ENCODE measurements around the gene NIPBL. TPM values are rescaled to one million over a fixed set of nuclear protein-coding genes. Genes with fewer than 3 reads are reported as not detected.
A peak's percentile ranks its signal among the peaks of the same experiment; 100 is the strongest.

Gene NIPBL
- total RNA-seq, 1 donor from 2014 or later, result 39.2 TPM

DNA sequence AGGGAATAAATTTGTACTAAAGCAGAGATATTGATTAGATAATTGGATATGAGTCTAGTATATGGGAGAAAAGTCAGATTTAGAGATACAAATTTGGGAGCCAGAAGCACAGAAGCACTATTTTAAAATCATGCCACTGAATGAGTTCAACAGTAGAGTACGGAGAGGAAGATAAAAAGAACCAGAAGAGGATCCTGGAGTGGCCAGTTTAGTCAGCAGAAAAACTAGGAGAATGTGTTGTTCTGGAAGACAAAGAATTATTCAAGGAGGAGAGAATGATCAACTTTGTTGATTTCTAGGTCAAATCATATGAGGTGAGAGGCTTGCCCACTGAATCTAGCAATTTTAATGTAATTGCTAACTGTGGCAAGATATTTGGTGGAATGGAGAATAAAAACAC, 67.0 kb downstream of the NIPBL start:
- no peak overlapping the region for H3K27ac ChIP-seq (replicated peaks)
- DNase-seq, result no peak
- H3K4me3 ChIP-seq, result no peak overlapping the region
- TF ChIP-seq, protein P1, sequence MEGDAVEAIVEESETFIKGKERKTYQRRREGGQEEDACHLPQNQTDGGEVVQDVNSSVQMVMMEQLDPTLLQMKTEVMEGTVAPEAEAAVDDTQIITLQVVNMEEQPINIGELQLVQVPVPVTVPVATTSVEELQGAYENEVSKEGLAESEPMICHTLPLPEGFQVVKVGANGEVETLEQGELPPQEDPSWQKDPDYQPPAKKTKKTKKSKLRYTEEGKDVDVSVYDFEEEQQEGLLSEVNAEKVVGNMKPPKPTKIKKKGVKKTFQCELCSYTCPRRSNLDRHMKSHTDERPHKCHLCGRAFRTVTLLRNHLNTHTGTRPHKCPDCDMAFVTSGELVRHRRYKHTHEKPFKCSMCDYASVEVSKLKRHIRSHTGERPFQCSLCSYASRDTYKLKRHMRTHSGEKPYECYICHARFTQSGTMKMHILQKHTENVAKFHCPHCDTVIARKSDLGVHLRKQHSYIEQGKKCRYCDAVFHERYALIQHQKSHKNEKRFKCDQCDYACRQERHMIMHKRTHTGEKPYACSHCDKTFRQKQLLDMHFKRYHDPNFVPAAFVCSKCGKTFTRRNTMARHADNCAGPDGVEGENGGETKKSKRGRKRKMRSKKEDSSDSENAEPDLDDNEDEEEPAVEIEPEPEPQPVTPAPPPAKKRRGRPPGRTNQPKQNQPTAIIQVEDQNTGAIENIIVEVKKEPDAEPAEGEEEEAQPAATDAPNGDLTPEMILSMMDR (IDR thresholded peaks at IDR 0.05; ENCODE audit: borderline replicate concordance), result no peak
- intact Hi-C loops (cut with micrococcal nuclease), result loop anchor here (5.0 kb wide), 1 partner anchor 66 kb away; the partner anchor contains the start of gene NIPBL
- H3K27me3 ChIP-seq (ENCODE audit: low read depth), result no peaks in the 10 kb centered on the region
- no peaks in the 10 kb centered on the region for H3K9me3 ChIP-seq (replicated peaks)
- peaks cover 78% of the 10 kb centered on the region for H3K4me1 ChIP-seq
- no peaks in the 10 kb centered on the region for H3K36me3 ChIP-seq

DNA sequence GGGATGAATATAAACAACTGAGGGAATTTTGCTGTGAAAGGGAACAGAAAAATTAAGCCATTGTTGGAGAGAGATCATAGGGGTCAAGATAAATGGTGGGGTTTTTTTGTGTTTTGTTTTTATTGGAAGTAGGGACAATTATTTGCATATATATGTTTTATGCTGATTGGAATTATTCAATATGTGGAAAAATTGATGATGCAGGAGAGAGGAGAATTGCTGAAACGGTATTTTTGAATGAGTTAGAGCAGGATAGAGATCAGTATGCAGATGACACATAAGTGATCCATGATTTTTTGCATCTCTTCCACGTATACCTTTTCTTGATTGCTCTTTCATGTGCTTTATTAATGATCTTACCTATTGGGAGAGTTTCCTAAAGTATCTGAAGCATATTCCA, 67.5 kb downstream of the NIPBL start:
- no peak overlapping the region for H3K27ac ChIP-seq (replicated peaks)
- no peak for DNase-seq
- no peaks in the 10 kb centered on the region for H3K9me3 ChIP-seq (replicated peaks)
- TF ChIP-seq, protein P1 (IDR thresholded peaks at IDR 0.05; ENCODE audit: borderline replicate concordance), result no peak
- H3K4me3 ChIP-seq, result no peak overlapping the region
- H3K36me3 ChIP-seq, result no peaks in the 10 kb centered on the region
- no peaks in the 10 kb centered on the region for H3K27me3 ChIP-seq (ENCODE audit: low read depth)
- peaks cover 81% of the 10 kb centered on the region for H3K4me1 ChIP-seq
- intact Hi-C loops (cut with micrococcal nuclease), result loop anchor here (5.0 kb wide), 1 partner anchor 67 kb away; the partner anchor contains the start of gene NIPBL

DNA sequence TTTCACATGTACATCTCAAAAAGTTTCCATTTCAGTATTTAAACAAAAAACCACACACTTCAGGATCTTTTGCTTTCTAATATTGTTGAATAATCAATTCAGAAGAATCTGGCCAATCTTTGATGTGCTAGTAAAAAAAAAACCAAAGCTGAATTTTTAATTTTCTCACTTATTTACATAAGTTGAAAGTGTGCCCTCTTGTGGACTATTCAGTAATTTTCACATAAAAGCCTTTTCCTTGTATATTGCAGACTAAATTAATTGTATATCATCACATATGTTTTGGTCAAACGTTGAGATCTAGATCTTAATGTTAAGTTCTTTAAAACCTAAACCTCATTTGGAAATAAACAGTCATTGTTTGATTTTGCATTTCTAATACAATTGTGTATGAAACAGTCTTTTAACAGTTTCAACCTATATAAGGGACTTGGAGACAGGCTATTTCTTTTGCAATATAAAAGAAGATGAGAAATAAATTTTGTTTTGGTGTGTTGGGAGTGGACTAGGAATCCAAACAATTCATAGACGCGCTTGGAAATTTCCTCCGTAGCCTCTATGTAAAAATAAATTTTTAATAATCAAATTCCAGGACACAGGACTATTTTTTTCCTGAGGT, 68.1 kb downstream of the NIPBL start:
- Histone ChIP-seq H3K9me3 (replicated peaks) (no peaks in the 10 kb centered on the region), H3K36me3 (no peaks in the 10 kb centered on the region), H3K27me3 (ENCODE audit: low read depth) (no peaks in the 10 kb centered on the region), H3K27ac (replicated peaks) (no peak overlapping the region), H3K4me3 (no peak overlapping the region), H3K4me1 (peaks cover 81% of the 10 kb centered on the region)
- TF ChIP-seq, protein P1 (IDR thresholded peaks at IDR 0.05; ENCODE audit: borderline replicate concordance), result peak; percentile 71
- intact Hi-C loops (cut with micrococcal nuclease), result loop anchor here (5.0 kb wide), 1 partner anchor 67 kb away; the partner anchor contains the start of gene NIPBL
- DNase-seq, result no peak

- H3K36me3 ChIP-seq, result no peaks in the 10 kb centered on the region
- peaks cover 81% of the 10 kb centered on the region for H3K4me1 ChIP-seq
- no peaks in the 10 kb centered on the region for H3K9me3 ChIP-seq (replicated peaks)
- DNase-seq, result no peak
- no peak overlapping the region for H3K27ac ChIP-seq (replicated peaks)
- TF ChIP-seq, protein P1 (IDR thresholded peaks at IDR 0.05; ENCODE audit: borderline replicate concordance), result no peak
- no peaks in the 10 kb centered on the region for H3K27me3 ChIP-seq (ENCODE audit: low read depth)
- intact Hi-C loops (cut with micrococcal nuclease), result no loop called here
- no peak overlapping the region for H3K4me3 ChIP-seq
Observed at GRCh38 chr5:36945687-36946086, 69.1 kb downstream of the NIPBL start.

DNA sequence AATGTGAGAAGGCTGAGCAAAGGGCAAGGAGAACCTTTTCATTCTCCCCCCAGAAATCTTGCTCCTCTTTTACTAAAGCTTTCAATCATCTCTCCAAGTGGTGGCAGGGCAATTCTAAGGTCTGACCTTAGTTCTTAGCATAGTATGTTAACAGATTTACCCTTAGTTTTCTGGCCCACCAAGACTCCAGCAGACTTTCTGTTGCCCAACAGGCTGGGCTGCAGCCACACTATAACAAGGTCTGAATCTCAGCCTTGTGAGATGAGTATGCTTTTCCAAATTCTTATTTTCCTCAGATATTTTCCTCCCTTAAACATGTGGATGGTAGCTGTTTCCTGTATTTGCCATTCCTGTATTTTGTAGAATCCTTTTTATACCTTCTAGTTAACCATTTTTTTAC, 69.5 kb downstream of the NIPBL start:
- intact Hi-C loops (cut with micrococcal nuclease), result no loop called here
- H3K9me3 ChIP-seq (replicated peaks), result no peaks in the 10 kb centered on the region
- no peak overlapping the region for H3K27ac ChIP-seq (replicated peaks)
- TF ChIP-seq, protein P1 (IDR thresholded peaks at IDR 0.05; ENCODE audit: borderline replicate concordance), result no peak
- H3K4me3 ChIP-seq, result no peak overlapping the region
- DNase-seq, result no peak
- H3K36me3 ChIP-seq, result no peaks in the 10 kb centered on the region
- H3K27me3 ChIP-seq (ENCODE audit: low read depth), result no peaks in the 10 kb centered on the region
- peaks cover 81% of the 10 kb centered on the region for H3K4me1 ChIP-seq

All from left ventricle myocardium inferior (tissue), 1 donor.